ENCODE measurements around the gene TRPV5.

Gene TRPV5

DNA sequence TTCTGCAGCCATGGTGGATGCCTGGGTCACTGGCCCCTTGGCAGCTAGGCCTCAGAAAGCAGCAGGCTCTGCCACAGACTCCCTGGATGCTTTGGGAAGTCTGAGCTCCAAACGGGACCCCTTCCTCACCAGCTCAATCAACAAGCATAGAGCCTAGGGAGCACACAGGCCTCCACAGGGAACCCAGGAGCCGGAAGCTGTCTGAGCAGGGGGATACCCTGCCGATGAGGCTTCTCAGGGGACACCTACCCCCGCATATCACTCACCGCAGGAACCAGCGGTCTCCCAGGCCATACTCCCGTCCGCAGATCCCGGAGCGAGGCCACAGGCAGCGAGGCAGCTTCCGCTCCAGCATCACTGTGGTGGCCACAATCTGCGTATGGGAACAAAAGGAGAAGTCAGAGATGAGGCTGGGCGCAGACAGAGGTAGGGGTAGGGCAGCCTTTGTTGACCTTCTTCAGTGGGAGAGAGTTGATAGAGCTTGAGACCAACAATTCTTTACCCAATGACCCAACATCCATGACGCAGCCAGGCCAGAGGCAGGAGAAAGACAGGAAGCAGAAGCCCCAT, 61.4 kb downstream of the TRPV5 start:
- no peak for DNase-seq (ENCODE audit: low read depth in 1 of 2, low spot score in 1 of 2)

DNA sequence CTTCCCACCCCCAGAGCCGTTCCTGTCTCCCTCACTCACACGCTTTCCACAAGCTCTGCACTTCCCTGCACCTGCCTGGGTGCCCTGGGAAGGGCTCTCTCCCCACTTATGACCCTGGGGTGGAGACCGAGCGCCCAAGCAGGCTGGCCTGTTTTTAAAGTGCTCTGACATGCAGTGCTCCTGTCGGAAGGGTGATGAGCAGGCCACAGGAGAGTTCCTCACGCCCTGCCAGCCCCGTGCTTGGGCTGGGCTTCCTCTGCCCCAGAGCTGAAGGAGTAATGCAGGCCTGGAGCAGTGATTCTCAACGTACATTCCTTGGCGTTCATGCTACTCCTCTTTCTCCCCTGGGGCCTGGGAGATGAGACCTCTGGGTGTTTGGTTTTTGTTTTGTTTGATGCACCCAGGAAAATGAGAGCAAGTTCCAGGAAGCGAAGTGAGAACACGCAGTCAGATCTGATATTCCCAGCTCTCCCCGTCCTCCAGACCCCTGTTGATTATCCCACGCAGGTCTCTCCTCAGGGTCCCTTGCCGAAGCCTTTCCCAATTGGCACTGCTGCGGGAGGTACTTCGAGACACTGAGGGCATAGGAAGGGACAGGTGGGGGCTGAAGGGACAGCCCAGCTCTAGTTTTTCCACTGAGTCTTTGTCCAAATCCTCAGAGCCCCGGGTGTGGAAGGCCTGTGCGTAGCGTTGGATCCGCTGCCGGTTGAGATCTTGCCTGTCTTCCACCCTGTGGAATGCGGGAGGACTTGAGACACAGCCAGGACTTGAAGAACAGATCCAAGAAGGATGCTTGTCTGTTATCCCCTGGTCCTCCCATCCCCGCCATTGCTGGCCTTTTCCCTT, 62.1 kb downstream of the TRPV5 start:
- no peak for DNase-seq (ENCODE audit: low read depth in 1 of 2, low spot score in 1 of 2)

DNA sequence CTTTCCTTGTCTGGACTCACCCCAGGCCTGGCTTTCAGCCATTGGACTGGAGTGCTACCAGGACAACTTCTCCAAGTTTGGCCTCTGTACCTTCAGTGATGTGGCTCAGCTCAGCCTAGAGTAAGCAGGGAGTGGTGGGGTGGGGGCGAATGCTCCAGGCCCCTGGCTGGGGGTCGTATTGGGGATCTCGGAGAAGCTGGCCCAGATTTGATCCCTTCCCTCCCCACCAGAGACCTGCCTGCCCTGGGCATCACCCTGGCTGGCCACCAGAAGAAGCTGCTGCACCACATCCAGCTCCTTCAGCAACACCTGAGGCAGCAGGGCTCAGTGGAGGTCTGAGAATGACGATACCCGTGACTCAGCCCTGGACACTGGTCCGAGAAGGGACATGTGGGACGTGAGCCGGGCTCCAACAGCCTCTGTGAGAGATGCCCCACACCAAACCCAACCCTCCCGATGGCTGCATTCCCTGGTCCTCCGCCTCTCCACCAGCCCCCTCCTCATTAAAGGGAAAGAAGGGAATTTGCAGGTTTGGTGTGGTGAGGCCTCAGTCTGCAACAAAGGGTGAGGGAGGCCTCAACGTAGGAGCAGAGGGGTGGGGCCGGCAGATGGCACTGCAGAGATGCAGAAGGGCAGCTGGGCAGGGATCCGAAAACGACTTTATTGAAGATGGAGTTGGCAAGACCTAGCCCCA, 62.8 kb downstream of the TRPV5 start:
- DNase-seq (ENCODE audit: low read depth in 1 of 2, low spot score in 1 of 2), result no peak

DNA sequence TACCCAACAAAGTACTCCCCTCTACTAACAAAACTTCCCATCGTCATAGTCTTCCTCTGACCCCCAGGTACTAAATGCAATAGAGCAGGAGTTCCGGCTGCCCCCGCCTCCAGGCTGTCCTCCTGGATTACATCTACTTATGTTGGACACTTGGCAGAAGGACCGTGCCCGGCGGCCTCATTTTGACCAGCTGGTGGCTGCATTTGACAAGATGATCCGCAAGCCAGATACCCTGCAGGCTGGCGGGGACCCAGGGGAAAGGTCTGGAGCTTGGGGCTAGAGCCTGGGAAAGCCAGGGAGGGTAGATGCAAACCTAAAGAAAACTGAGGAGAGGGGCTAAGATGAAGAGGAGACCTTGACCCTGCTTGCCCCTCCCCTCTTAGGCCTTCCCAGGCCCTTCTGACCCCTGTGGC, 63.4 kb downstream of the TRPV5 start:
- DNase-seq (ENCODE audit: low read depth in 1 of 2, low spot score in 1 of 2), result no peak

DNA sequence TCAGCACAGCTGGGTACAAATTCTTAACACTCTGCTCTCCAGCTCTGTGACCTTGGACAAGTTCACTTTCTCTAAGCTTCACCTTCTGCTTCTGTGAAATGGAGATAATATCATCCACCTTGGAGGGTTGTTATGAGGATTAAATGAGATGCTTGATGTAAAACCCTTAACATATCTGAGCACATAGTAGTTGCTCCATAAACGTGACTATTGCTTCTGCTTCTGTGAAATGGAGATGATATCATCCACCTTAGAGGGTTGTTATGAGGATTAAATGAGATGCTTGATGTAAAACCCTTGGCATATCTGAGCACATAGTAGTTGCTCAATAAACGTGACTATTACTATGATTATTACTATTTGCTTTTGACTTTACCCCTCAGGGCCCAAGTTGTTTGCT, 64.1 kb downstream of the TRPV5 start:
- DNase-seq (ENCODE audit: low read depth in 1 of 2, low spot score in 1 of 2), result no peak

DNA sequence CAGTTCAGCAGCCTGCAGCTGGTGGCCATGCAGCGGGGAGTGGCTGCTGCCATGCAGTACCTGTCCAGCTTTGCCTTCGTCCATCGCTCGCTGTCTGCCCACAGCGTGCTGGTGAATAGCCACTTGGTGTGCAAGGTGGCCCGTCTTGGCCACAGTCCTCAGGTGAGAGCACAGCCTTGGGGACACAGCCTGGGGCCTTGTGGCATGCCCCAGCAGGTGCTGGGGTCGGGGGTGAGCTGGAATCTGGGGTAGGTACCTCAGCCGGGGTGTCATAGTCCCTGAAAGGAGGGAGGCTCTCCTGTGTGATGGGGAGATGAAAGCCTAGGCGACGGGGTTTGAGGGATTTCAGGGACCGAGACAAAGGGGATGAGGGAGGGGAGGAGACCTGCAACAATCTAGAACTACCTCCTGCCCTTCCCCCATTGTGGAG, 64.5 kb downstream of the TRPV5 start:
- no peak for DNase-seq (ENCODE audit: low read depth in 1 of 2, low spot score in 1 of 2)

DNA sequence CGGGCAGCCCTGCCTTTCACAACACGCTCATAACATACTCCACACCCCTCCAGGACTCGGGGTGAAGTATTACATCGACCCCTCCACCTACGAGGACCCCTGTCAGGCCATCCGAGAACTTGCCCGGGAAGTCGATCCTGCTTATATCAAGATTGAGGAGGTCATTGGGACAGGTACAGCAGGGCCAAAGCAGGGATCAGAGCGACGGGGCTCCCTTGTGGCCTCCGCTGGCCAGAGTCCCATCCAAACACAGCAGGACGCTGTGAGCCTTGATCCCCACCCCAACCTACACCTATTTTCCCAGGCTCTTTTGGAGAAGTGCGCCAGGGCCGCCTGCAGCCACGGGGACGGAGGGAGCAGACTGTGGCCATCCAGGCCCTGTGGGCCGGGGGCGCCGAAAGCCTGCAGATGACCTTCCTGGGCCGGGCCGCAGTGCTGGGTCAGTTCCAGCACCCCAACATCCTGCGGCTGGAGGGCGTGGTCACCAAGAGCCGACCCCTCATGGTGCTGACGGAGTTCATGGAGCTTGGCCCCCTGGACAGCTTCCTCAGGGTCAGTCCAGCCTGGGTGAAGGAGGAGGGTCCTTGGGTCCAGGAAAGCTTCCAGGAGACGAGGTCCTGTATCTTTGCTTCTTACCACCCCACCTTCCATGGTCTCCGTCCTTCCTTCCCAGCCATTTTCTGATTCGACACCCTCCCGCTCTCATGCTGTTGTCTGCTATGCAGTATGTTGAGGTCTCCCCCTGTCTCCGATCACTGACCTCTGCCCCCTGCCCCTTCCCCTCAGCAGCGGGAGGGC, 65.2 kb downstream of the TRPV5 start:
- no peak for DNase-seq (ENCODE audit: low read depth in 1 of 2, low spot score in 1 of 2)

DNA sequence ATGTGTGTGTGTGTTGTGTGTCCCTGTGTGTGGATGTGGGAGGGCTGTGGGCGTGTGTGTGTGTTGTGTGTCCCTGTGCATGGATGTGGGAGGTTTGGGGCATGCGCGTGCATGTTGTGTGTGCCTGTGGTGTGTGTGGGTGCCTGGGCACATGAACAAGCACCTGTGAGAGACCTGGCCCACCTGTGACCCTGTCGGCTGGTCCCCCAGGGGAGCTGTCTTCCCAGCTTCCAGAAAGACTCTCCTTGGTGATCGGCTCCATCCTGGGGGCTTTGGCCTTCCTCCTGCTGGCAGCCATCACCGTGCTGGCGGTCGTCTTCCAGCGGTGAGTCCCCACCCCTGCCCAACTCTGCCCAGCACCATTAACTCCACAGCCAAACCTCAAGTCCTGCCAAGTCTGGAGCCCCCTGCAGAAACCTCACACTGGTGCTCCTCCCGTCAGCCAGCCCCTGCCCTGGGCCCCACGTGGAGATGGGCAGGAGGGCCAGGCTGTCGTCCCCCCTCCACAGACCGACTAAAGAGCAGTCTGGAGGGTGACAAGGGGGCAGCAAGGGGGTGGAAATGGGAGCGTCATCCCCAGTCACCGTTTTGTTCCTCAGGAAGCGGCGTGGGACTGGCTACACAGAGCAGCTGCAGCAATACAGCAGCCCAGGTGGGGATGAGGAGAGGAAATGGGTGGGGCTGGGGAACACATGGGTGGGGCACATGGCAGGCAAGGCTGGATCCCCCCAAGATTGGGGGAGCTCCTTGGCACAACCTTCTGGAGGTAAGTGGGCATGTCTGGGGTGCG, 66.0 kb downstream of the TRPV5 start:
- DNase-seq (ENCODE audit: low read depth in 1 of 2, low spot score in 1 of 2), result no peak

DNA sequence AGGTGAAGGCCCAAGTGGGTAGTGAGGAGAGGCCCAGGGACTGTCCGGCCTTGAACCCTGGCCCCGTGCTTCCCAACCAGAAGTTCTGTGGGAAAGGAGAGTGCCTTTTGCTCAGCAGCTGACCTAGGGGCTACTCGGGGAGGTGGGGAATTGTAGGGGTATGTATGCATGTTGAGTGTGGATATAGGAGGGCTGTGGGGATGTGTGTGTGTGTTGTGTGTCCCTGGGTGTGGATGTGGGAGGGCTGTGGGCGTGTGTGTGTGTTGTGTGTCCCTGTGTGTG, 66.5 kb downstream of the TRPV5 start:
- no peak for DNase-seq (ENCODE audit: low read depth in 1 of 2, low spot score in 1 of 2)

DNA sequence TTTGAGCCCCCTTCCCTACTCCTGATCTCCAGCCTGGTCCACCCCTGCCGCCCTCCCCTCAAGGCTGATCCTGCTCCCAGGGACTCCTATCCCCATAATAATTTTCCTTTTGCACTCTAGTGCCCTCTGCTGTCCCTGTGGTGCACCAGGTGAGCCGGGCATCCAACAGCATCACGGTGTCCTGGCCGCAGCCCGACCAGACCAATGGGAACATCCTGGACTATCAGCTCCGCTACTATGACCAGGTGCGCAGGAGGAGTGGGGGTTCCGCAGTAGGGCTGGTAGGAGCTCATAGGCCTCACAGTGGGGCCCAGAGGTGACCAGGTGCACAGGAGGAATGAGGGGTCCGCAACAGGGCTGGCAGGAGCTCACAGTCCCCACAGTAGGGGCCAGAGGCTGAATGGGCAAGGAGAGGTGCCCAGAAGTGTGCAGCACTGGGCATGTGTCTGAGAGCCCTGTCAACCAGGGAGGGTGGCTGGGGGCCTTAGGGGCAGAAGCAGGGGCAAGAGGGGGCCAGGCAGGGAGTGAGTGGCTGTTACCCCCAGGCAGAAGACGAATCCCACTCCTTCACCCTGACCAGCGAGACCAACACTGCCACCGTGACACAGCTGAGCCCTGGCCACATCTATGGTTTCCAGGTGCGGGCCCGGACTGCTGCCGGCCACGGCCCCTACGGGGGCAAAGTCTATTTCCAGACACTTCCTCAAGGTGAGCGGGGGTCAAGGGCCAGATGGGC, 67.0 kb downstream of the TRPV5 start:
- no peak for DNase-seq (ENCODE audit: low read depth in 1 of 2, low spot score in 1 of 2)

DNA sequence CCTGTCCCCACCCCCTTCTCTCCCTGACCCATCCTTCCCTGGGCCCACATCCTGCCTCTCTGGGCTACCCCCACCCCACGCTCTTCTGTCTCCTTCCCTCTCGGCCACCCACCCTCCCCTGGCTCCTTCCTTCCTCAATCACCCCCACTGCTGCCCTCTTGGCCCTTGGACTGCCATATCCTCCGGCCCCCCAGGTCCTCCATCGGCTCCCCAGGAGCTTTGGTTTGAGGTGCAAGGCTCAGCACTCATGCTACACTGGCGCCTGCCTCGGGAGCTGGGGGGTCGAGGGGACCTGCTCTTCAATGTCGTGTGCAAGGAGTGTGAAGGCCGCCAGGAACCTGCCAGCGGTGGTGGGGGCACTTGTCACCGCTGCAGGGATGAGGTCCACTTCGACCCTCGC, 67.8 kb downstream of the TRPV5 start:
- no peak for DNase-seq (ENCODE audit: low read depth in 1 of 2, low spot score in 1 of 2)

DNA sequence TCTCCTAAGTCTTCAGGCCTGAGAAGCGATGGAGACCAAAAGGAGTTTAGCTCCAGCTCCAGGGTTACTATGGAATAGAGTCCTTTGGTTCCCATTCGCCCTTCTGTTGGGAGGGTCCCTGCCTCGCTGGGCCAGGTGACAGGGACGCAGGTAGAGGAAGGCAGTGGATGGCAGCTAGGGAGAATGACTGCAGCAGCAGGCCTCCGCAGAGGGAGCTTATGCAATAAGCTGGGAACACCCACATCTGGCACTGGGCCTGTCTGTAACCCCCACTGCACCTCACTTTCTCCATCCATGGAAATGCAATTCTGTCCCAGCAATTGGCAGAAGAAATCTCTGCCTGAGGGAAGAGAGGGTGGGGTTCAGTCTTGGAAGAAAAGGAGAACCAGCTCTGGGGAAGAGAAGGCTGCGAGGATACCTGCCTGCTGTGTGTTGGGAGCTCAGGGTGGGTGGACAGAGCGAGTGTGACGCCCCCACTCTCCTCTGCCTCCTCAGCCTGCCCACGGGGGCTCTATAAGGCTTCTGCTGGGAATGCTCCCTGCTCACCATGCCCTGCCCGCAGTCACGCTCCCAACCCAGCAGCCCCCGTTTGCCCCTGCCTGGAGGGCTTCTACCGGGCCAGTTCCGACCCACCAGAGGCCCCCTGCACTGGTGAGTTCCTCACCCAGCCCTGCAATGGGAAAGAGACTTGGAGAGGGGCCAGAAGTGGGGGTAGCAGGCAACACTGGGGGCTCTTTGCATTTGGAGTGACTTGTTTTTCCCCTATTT, 68.4 kb downstream of the TRPV5 start:
- DNase-seq (ENCODE audit: low read depth in 1 of 2, low spot score in 1 of 2), result no peak

DNA sequence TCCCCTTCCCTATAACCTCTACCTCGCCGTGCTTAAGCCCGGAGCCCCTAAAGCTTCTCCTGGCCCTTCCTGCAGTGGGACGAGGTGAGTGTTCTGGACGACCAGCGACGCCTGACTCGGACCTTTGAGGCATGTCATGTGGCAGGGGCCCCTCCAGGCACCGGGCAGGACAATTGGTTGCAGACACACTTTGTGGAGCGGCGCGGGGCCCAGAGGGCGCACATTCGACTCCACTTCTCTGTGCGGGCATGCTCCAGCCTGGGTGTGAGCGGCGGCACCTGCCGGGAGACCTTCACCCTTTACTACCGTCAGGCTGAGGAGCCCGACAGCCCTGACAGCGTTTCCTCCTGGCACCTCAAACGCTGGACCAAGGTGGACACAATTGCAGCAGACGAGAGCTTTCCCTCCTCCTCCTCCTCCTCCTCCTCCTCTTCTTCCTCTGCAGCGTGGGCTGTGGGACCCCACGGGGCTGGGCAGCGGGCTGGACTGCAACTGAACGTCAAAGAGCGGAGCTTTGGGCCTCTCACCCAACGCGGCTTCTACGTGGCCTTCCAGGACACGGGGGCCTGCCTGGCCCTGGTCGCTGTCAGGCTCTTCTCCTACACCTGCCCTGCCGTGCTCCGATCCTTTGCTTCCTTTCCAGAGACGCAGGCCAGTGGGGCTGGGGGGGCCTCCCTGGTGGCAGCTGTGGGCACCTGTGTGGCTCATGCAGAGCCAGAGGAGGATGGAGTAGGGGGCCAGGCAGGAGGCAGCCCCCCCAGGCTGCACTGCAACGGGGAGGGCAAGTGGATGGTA, 69.5 kb downstream of the TRPV5 start:
- DNase-seq (ENCODE audit: low read depth in 1 of 2, low spot score in 1 of 2), result no peak

DNA sequence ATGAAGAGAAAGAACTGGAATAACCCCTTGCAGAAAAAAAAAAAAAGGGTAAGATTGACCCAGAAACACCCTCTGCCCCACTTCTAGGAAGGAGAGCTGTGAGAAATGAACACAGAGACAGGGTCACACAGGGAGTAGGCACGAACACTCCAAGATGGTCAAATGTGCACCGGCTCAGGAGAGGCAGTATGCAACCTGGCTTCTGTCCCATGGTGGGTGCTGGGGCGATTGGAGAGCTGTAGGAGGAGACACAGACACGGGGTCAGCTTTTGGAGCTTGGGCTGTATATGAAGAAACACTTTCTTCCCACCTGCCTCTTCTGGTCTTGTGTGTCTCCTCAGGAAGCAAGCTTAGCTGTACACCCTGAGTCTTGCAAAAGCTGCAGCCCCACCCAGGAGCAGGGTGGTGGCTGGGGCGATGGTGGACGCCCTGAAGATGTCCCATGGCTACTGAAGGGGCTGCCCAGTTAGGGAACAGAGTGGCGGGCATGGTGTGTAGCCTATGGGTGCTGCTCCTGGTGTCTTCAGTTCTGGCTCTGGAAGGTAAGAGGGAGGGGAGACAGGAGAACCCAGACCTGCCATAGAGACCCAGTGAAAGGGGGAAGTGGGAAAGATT, 70.7 kb downstream of the TRPV5 start:
- DNase-seq (ENCODE audit: low read depth in 1 of 2, low spot score in 1 of 2), result no peak

DNA sequence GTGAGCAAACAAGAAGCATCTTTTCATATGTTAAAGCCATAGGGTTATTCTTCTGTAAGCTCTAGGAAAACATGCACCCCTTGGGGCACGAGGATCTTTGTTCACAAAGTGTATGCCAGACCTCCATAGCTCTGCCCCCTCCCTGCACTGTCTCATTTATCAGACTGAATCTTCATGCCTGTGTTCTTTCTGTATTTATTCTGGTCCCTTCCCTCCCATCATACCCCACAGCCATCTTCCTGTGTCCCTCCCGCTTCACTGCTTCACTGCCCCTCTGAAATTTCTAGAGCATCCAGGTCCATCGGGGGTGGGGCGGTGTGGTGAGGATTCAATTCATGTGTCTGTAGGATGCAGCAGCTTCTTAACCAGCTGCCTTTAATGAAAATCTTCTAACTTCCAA, 71.2 kb downstream of the TRPV5 start:
- DNase-seq (ENCODE audit: low read depth in 1 of 2, low spot score in 1 of 2), result no peak

DNA sequence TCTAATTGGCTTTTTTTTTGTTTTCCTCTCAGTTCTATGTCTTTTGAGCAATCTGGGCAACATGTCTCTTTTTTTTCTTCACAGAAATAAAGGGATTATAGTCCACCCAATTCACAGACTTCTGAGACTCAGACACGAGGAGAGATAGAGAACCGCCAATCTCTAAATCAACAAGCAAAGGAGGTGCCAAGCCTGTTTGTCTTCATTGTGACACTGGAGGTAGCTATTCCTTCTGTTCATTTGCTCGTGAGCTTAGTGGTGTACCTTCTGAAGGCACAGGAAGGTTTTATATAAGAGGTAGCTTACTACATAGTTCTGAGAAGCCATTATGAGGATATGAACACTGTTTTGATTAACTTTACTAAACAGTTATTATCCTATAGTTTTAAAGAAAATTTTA, 72.6 kb downstream of the TRPV5 start:
- DNase-seq (ENCODE audit: low read depth in 1 of 2, low spot score in 1 of 2), result no peak

DNA sequence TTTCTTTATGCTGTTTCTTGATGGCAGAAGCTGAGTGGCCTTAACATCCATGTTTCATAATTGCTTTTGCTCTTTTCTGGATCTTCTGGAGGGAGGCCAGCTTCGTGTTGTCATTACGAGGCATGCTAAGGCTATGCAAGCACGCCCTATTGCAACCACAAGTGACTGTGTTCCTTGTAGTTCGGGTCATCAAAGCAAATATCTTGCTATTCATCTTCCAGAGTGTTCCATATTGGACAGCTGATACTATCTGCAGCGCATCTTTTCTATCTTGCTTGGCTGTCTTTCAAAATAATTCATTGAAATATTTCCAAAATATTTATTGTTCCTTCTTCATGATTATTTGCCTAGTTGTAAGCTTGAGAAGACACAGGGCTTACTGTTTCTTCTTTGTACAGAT, 73.7 kb downstream of the TRPV5 start:
- DNase-seq (ENCODE audit: low read depth in 1 of 2, low spot score in 1 of 2), result no peak

DNA sequence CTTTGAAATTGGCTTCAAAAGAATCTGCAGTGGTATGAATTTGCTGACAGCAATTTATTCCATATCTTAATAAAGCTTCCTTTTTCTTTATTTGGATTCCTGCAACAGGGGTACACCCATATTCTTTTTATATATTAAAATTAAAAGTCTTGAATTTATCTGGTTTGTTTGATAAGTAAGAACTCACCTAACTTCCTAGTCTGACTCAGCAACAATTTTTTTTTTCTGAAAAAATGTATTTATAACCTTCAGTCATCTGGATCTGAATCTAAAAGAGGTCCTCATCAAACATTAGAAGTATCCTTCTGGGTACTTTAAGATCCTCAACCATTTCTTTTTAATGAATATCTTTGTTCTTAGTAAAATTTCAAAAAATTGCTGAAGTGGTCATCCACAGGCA, 74.1 kb downstream of the TRPV5 start:
- DNase-seq (ENCODE audit: low read depth in 1 of 2, low spot score in 1 of 2), result no peak

Measured in activated T-helper 1 cell treated with anti-CD3 and anti-CD28 coated beads, Interleukin-2, amount 50 U/mL, for 16 hours (primary cell).